Stimulated activated CD4-positive, alpha-beta T cell treated with anti-CD3 and anti-CD28 coated beads, Interleukin-1b, Interleukin-23, amount 100 ng/mL, for 24 hours (primary cell): ENCODE measurements around the gene SNX8.

Experiments
- DNase-seq, 4 experiments: peaks; one replicate each; pipeline ENCODE4 v3.0.0-alpha.2; 2020; ENCODE audit warnings: low read depth in 4 of 4, low spot score in 1 of 4

The SNX8 gene

GRCh38 chr7:2224934-2225333, 89.3 kb downstream of the SNX8 start:
- no peak for DNase-seq

GRCh38 chr7:2224491-2224928, 89.7 kb downstream of the SNX8 start:
- DNase-seq, result no peak

GRCh38 chr7:2223321-2223720, 90.9 kb downstream of the SNX8 start:
- no peak for DNase-seq

- no peak for DNase-seq
Observed at GRCh38 chr7:2222516-2222915, 91.7 kb downstream of the SNX8 start.

GRCh38 chr7:2220954-2221353, 93.3 kb downstream of the SNX8 start:
- no peak for DNase-seq

- no peak for DNase-seq
Observed at GRCh38 chr7:2220506-2220905, 93.7 kb downstream of the SNX8 start.

GRCh38 chr7:2220030-2220429, 94.2 kb downstream of the SNX8 start:
- no peak for DNase-seq

GRCh38 chr7:2219606-2220005, 94.6 kb downstream of the SNX8 start:
- DNase-seq, result no peak

GRCh38 chr7:2219136-2219535, 95.1 kb downstream of the SNX8 start:
- DNase-seq, result no peak

- no peak for DNase-seq
Observed at GRCh38 chr7:2218444-2218785, 95.8 kb downstream of the SNX8 start.

GRCh38 chr7:2217716-2218443, 96.4 kb downstream of the SNX8 start:
- no peak for DNase-seq

- DNase-seq, result no peak
Observed at GRCh38 chr7:2217206-2217605, 97.0 kb downstream of the SNX8 start.

GRCh38 chr7:2215851-2216250, 98.4 kb downstream of the SNX8 start:
- DNase-seq, result no peak

- DNase-seq, result no peak
Observed at GRCh38 chr7:2214636-2215035, 99.6 kb downstream of the SNX8 start.

- no peak for DNase-seq
Observed at GRCh38 chr7:2213551-2214215, 100.6 kb downstream of the SNX8 start.

GRCh38 chr7:2212906-2213305, 101.3 kb downstream of the SNX8 start:
- no peak for DNase-seq

GRCh38 chr7:2211926-2212325, 102.3 kb downstream of the SNX8 start:
- DNase-seq, result no peak

- no peak for DNase-seq
Observed at GRCh38 chr7:2211259-2211880, 102.9 kb downstream of the SNX8 start.

GRCh38 chr7:2210551-2211258, 103.5 kb downstream of the SNX8 start:
- no peak for DNase-seq

GRCh38 chr7:2209961-2210323, 104.3 kb downstream of the SNX8 start:
- no peak for DNase-seq

GRCh38 chr7:2209146-2209960, 104.9 kb downstream of the SNX8 start:
- DNase-seq, result peak in 3 of 4 experiments; percentile 21 to 30 (median 22)
